ENCODE data around the gene PLA2R1.

- TF ChIP-seq IRF3 (IDR thresholded peaks at IDR 0.05; ENCODE audit: low read depth, low read length) (no peak), MAX (IDR thresholded peaks at IDR 0.05; ENCODE audit: low read depth) (no peak), TAF1 (IDR thresholded peaks at IDR 0.05; ENCODE audit: borderline replicate concordance, low read depth, low read length) (no peak), RAD21 (IDR thresholded peaks at IDR 0.05; ENCODE audit: low read length) (no peak), CTCF (IDR thresholded peaks at IDR 0.05) (no peak), USF1 (IDR thresholded peaks at IDR 0.05; ENCODE audit: borderline replicate concordance, low read depth) (no peak), USF2 (IDR thresholded peaks at IDR 0.05; ENCODE audit: borderline replicate concordance, low read depth, low read length) (no peak), POLR2AphosphoS5 (IDR thresholded peaks at IDR 0.05; ENCODE audit: low read depth, low read length) (no peak), EZH2phosphoT487 (IDR thresholded peaks at IDR 0.05; ENCODE audit: borderline replicate concordance, low read depth) (no peak), RFX5 (IDR thresholded peaks at IDR 0.05; ENCODE audit: low read length) (no peak)
These were observed 41.7 kb upstream of the PLA2R1 start for GRCh38 chr2:160104115-160104514.

Data from SK-N-SH (cell line).